ENCODE measurements around the gene VAV1.

DNA sequence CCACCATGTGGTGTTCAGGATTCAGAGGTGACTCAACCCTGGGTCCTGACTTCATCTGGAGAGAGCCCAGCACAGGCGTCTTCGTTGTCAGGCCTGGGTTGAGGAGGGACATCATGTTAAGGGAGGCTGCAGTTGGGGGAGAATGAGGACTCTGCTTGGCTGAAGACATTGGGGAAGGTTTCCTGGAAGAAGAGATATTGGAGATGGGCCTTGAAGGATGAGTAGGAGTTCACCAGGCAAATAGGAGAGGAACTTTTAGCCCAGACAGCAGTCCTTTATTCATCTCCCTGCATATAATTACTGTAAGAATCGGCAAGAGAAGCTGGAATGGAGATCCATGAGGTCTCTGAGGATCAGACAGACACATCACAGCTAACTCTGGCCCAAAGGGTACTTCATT lies 38.9 kb downstream of the VAV1 start:
- TF ChIP-seq ZNF30 (CRISPR knock-in tag; IDR thresholded peaks at IDR 0.05), result no peak
- TF ChIP-seq ZNF777 (CRISPR knock-in tag; IDR thresholded peaks at IDR 0.05), result no peak
- TF ChIP-seq, protein P1, sequence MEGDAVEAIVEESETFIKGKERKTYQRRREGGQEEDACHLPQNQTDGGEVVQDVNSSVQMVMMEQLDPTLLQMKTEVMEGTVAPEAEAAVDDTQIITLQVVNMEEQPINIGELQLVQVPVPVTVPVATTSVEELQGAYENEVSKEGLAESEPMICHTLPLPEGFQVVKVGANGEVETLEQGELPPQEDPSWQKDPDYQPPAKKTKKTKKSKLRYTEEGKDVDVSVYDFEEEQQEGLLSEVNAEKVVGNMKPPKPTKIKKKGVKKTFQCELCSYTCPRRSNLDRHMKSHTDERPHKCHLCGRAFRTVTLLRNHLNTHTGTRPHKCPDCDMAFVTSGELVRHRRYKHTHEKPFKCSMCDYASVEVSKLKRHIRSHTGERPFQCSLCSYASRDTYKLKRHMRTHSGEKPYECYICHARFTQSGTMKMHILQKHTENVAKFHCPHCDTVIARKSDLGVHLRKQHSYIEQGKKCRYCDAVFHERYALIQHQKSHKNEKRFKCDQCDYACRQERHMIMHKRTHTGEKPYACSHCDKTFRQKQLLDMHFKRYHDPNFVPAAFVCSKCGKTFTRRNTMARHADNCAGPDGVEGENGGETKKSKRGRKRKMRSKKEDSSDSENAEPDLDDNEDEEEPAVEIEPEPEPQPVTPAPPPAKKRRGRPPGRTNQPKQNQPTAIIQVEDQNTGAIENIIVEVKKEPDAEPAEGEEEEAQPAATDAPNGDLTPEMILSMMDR (CRISPR knock-in tag; IDR thresholded peaks at IDR 0.05), result no peak
- TF ChIP-seq, protein P2, sequence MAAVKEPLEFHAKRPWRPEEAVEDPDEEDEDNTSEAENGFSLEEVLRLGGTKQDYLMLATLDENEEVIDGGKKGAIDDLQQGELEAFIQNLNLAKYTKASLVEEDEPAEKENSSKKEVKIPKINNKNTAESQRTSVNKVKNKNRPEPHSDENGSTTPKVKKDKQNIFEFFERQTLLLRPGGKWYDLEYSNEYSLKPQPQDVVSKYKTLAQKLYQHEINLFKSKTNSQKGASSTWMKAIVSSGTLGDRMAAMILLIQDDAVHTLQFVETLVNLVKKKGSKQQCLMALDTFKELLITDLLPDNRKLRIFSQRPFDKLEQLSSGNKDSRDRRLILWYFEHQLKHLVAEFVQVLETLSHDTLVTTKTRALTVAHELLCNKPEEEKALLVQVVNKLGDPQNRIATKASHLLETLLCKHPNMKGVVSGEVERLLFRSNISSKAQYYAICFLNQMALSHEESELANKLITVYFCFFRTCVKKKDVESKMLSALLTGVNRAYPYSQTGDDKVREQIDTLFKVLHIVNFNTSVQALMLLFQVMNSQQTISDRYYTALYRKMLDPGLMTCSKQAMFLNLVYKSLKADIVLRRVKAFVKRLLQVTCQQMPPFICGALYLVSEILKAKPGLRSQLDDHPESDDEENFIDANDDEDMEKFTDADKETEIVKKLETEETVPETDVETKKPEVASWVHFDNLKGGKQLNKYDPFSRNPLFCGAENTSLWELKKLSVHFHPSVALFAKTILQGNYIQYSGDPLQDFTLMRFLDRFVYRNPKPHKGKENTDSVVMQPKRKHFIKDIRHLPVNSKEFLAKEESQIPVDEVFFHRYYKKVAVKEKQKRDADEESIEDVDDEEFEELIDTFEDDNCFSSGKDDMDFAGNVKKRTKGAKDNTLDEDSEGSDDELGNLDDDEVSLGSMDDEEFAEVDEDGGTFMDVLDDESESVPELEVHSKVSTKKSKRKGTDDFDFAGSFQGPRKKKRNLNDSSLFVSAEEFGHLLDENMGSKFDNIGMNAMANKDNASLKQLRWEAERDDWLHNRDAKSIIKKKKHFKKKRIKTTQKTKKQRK (IDR thresholded peaks at IDR 0.05; ENCODE audit: low read length), result no peak
- TF ChIP-seq XBP1 (CRISPR knock-in tag; IDR thresholded peaks at IDR 0.05), result no peak
- no peak for TF ChIP-seq SP140L (CRISPR knock-in tag; IDR thresholded peaks at IDR 0.05; ENCODE audit: borderline replicate concordance)
- TF ChIP-seq, protein P3, sequence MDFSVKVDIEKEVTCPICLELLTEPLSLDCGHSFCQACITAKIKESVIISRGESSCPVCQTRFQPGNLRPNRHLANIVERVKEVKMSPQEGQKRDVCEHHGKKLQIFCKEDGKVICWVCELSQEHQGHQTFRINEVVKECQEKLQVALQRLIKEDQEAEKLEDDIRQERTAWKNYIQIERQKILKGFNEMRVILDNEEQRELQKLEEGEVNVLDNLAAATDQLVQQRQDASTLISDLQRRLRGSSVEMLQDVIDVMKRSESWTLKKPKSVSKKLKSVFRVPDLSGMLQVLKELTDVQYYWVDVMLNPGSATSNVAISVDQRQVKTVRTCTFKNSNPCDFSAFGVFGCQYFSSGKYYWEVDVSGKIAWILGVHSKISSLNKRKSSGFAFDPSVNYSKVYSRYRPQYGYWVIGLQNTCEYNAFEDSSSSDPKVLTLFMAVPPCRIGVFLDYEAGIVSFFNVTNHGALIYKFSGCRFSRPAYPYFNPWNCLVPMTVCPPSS (IDR thresholded peaks at IDR 0.05), result no peak
- no peak for TF ChIP-seq CBX5 (CRISPR knock-in tag; IDR thresholded peaks at IDR 0.05; ENCODE audit: borderline replicate concordance)
- TF ChIP-seq, protein P4, sequence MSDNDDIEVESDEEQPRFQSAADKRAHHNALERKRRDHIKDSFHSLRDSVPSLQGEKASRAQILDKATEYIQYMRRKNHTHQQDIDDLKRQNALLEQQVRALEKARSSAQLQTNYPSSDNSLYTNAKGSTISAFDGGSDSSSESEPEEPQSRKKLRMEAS (IDR thresholded peaks at IDR 0.05), result no peak
- TF ChIP-seq EZH2 (conservative IDR thresholded peaks at IDR 0.05; ENCODE audit: low read depth, low read length), result no peak
- no peak for TF ChIP-seq ZNF629 (CRISPR knock-in tag; conservative IDR thresholded peaks at IDR 0.05)
- TF ChIP-seq POLR2AphosphoS5 (IDR thresholded peaks at IDR 0.05; ENCODE audit: low read depth, low read length), result no peak
- no peak for TF ChIP-seq STAT5B (CRISPR knock-in tag; IDR thresholded peaks at IDR 0.05)
